HepG2 (cell line): Measurements from ENCODE around the gene KLF13. TPM values are rescaled to one million over a fixed set of nuclear protein-coding genes. Genes with fewer than 3 reads are reported as not detected.
A peak's percentile ranks its signal among the peaks of the same experiment; 100 is the strongest.

Source experiments
- ELF3 ChIP-seq: IDR thresholded peaks from 2 replicates; pipeline ENCODE4 v1.6.1; 2016; ENCODE audit warnings: missing genetic modification reagents, missing compliant biosample characterization
- FOXC1 ChIP-seq: sonication (generic); formaldehyde crosslinking; IDR thresholded peaks from 2 replicates; pipeline ENCODE4 v1.8.0; 2022; ENCODE audit warnings: mild to moderate bottlenecking, missing genetic modification reagents, borderline replicate concordance
- MIER3 ChIP-seq: IDR thresholded peaks from 2 replicates; pipeline ENCODE4 v1.6.1; 2016; ENCODE audit warnings: missing compliant biosample characterization, borderline replicate concordance
- MTF2 ChIP-seq: sonication (generic); formaldehyde crosslinking; IDR thresholded peaks from 2 replicates; pipeline ENCODE4 v1.5.0; 2020; ENCODE audit warnings: missing genetic modification reagents, borderline replicate concordance
- NPAS2 ChIP-seq: sonication (generic); formaldehyde crosslinking; IDR thresholded peaks from 2 replicates; pipeline ENCODE4 v1.8.0; 2022; ENCODE audit warnings: mild to moderate bottlenecking, missing genetic modification reagents, borderline replicate concordance
- RAD21 ChIP-seq: fragments of 450-650 bp; formaldehyde crosslinking; IDR thresholded peaks from 2 replicates; pipeline ENCODE4 v1.5.0; 2020; ENCODE audit warnings: mild to moderate bottlenecking
- RARG ChIP-seq: sonication (generic); formaldehyde crosslinking; IDR thresholded peaks from 2 replicates; pipeline ENCODE4 v1.4.0; 2020; ENCODE audit warnings: low read depth, mild to moderate bottlenecking, missing genetic modification reagents
- RBM39 ChIP-seq: fragments of 200-400 bp; formaldehyde crosslinking; IDR thresholded peaks from one replicate; pipeline ENCODE4 v1.6.1; 2018; ENCODE audit warnings: antibody characterized with exemption, mild to moderate bottlenecking, low read depth, low read length; ENCODE audit not compliant: poor library complexity, severe bottlenecking
- RNF2 ChIP-seq: fragments of 450-650 bp; conservative IDR thresholded peaks from 2 replicates; pipeline ENCODE4 v1.6.1; 2016; ENCODE audit warnings: low read depth
- SIN3A ChIP-seq: IDR thresholded peaks from 2 replicates; pipeline ENCODE4 v1.6.1; 2011; ENCODE audit warnings: low read depth, mild to moderate bottlenecking, control low read depth, low read length, borderline replicate concordance
- SRY ChIP-seq: sonication (generic); formaldehyde crosslinking; IDR thresholded peaks from 2 replicates; pipeline ENCODE4 v1.8.0; 2022; ENCODE audit warnings: mild to moderate bottlenecking, missing genetic modification reagents
- ZBTB3 ChIP-seq: sonication (generic); formaldehyde crosslinking; IDR thresholded peaks from 2 replicates; pipeline ENCODE4 v1.4.0; 2020; ENCODE audit warnings: low read depth, mild to moderate bottlenecking, moderate library complexity, missing genetic modification reagents, borderline replicate concordance
- ZFY ChIP-seq: sonication (generic); formaldehyde crosslinking; IDR thresholded peaks from 2 replicates; pipeline ENCODE4 v1.4.0; 2020; ENCODE audit warnings: missing genetic modification reagents
- ZNF317 ChIP-seq: sonication (generic); formaldehyde crosslinking; IDR thresholded peaks from 2 replicates; pipeline ENCODE4 v1.5.0; 2020; ENCODE audit warnings: mild to moderate bottlenecking, missing genetic modification reagents
- ZNF460 ChIP-seq: sonication (generic); formaldehyde crosslinking; IDR thresholded peaks from 2 replicates; pipeline ENCODE4 v1.5.1; 2020; ENCODE audit warnings: missing genetic modification reagents, mild to moderate bottlenecking, borderline replicate concordance
- ZNF773 ChIP-seq: sonication (generic); formaldehyde crosslinking; IDR thresholded peaks from 2 replicates; pipeline ENCODE4 v1.4.0; 2020; ENCODE audit warnings: missing genetic modification reagents, borderline replicate concordance
- ZNF777 ChIP-seq: sonication (generic); formaldehyde crosslinking; IDR thresholded peaks from 2 replicates; pipeline ENCODE4 v1.4.0; 2020; ENCODE audit warnings: missing genetic modification reagents
- polyA plus RNA-seq, 8 experiments: library from polyadenylated mRNA; depleted of rRNA in 3 of 8; stranded (reverse) in 7 of 8; unstranded in 1 of 8; fragments of >200 nt; fragmentation: Illumina TruSeq in 4 of 8; extraction: Trizol in 4 of 8; gene quantifications; 2 replicates each; pipeline versions ENCODE4 v1.2.1 to v1.2.3, GENCODE V29; 2011 to 2016; ENCODE audit warnings: low read depth in 4 of 8, missing spikeins in 1 of 8, mixed read lengths in 1 of 8; ENCODE audit not compliant: insufficient read depth in 1 of 8
- total RNA-seq, 5 experiments: library from RNA; depleted of rRNA; stranded (reverse); fragments of >200 nt; fragmentation: Illumina TruSeq; extraction: Trizol; gene quantifications; 2 replicates each; pipeline ENCODE4 v1.2.3, GENCODE V29; 2016; ENCODE audit warnings: low read depth in 1 of 5
- TF ChIP-seq, protein P1 (sequence below): IDR thresholded peaks from 2 replicates; pipeline ENCODE4 v1.6.1; 2012; ENCODE audit warnings: low read length, improper control_type of control experiment
- TF ChIP-seq, protein P2 (sequence below), 2 experiments: sonication (generic) in 1 of 2; formaldehyde crosslinking in 1 of 2; IDR thresholded peaks; 2 replicates each; pipeline versions ENCODE4 v1.5.1 to v1.6.1; 2011 to 2020; ENCODE audit warnings: borderline replicate concordance in 1 of 2, low read depth in 1 of 2, low read length in 1 of 2, mild to moderate bottlenecking in 1 of 2, missing genetic modification reagents in 1 of 2, moderate library complexity in 1 of 2
- TF ChIP-seq, protein P3 (sequence below): fragments of 450-650 bp; IDR thresholded peaks from 2 replicates; pipeline ENCODE4 v1.6.1; 2017

KLF13 gene
- total and polyA plus RNA-seq, 2 of the 13 experiments (the other 11 are each of a cell fraction or from before 2014, with no cell fraction given): 16.8 to 25.1 TPM

DNA sequence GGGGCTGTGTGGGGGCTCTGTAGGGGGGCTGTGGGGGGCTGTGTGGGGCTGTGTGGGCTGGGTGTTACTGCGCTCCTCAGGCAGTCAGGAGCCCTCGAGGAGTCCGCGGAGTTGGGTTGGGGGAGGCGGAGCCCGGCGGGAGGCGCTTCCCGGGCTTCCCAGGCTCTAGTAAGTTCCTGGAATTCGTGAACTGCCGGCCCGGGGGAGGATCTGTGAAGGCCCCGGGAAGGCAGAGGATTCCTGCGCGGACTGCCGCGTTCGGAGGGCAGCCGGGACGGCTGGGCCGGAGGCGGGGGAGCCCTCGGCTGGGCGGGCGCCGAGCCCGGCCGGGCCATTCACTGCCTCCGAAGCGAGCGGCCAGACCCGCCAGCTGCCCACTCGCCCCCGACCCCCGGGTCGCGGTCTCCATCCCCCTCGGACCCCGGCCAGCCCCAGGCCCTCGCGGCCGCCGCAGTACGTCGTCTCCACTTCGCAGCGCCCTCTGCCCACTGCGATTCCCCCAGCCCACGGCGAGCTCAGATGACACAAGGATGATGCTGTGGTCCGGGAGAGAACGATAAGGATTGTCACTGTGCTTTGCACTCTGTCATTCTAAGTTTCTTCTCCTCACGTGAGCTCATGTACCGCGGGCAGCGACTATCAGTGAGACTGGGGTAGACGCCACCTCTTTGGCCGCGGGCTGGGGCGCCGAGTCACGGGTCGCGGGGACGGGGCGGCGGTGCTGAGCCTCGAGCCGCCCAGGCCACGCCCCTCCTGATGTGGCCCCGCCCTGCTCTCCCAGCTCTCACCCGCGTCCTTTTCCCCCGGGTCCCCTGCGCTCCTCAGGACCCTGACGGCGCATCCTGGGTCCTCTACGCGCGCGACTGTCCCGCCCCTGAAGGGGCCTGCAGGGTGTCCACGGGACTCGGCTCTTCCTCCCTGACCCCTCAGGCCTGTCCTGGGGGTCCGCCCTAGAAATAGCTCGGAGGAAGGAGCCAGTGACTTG, 65.3 kb downstream of the KLF13 start (continued):
- TF ChIP-seq FOXC1 (CRISPR knock-in tag) (no peak), MIER3 (CRISPR knock-in tag) (no peak), MTF2 (CRISPR knock-in tag) (0 out of 2 replicates have a peak, but pooled peaks have one; percentile 53), ZBTB3 (CRISPR knock-in tag) (no peak), ZNF460 (CRISPR knock-in tag) (no peak), ZNF773 (CRISPR knock-in tag) (no peak), RBM39 (no peak), ZNF777 (CRISPR knock-in tag) (peak; percentile 67; the same call in 1 of the 2 replicates), ZFY (CRISPR knock-in tag) (0 out of 2 replicates have a peak, but pooled peaks have one; percentile 35), RNF2 (no peak), RARG (CRISPR knock-in tag) (no peak), ZNF317 (no peak), RAD21 (no peak), ELF3 (CRISPR knock-in tag) (no peak), NPAS2 (CRISPR knock-in tag) (no peak), SIN3A (no peak), SRY (CRISPR knock-in tag) (0 out of 2 replicates have a peak, but pooled peaks have one; percentile 27)
- TF ChIP-seq, protein P1, sequence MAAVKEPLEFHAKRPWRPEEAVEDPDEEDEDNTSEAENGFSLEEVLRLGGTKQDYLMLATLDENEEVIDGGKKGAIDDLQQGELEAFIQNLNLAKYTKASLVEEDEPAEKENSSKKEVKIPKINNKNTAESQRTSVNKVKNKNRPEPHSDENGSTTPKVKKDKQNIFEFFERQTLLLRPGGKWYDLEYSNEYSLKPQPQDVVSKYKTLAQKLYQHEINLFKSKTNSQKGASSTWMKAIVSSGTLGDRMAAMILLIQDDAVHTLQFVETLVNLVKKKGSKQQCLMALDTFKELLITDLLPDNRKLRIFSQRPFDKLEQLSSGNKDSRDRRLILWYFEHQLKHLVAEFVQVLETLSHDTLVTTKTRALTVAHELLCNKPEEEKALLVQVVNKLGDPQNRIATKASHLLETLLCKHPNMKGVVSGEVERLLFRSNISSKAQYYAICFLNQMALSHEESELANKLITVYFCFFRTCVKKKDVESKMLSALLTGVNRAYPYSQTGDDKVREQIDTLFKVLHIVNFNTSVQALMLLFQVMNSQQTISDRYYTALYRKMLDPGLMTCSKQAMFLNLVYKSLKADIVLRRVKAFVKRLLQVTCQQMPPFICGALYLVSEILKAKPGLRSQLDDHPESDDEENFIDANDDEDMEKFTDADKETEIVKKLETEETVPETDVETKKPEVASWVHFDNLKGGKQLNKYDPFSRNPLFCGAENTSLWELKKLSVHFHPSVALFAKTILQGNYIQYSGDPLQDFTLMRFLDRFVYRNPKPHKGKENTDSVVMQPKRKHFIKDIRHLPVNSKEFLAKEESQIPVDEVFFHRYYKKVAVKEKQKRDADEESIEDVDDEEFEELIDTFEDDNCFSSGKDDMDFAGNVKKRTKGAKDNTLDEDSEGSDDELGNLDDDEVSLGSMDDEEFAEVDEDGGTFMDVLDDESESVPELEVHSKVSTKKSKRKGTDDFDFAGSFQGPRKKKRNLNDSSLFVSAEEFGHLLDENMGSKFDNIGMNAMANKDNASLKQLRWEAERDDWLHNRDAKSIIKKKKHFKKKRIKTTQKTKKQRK: no peak
- TF ChIP-seq, protein P2, sequence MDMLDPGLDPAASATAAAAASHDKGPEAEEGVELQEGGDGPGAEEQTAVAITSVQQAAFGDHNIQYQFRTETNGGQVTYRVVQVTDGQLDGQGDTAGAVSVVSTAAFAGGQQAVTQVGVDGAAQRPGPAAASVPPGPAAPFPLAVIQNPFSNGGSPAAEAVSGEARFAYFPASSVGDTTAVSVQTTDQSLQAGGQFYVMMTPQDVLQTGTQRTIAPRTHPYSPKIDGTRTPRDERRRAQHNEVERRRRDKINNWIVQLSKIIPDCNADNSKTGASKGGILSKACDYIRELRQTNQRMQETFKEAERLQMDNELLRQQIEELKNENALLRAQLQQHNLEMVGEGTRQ (IDR thresholded peaks at IDR 0.05; ENCODE audit: low read depth, low read length): no peak
- TF ChIP-seq, protein P2 (CRISPR knock-in tag; IDR thresholded peaks at IDR 0.05; ENCODE audit: borderline replicate concordance): no peak
- TF ChIP-seq, protein P3, sequence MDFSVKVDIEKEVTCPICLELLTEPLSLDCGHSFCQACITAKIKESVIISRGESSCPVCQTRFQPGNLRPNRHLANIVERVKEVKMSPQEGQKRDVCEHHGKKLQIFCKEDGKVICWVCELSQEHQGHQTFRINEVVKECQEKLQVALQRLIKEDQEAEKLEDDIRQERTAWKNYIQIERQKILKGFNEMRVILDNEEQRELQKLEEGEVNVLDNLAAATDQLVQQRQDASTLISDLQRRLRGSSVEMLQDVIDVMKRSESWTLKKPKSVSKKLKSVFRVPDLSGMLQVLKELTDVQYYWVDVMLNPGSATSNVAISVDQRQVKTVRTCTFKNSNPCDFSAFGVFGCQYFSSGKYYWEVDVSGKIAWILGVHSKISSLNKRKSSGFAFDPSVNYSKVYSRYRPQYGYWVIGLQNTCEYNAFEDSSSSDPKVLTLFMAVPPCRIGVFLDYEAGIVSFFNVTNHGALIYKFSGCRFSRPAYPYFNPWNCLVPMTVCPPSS: no peak
